A673 (cell line): Measurements from ENCODE around the gene TMEM203. TPM values are rescaled to one million over a fixed set of nuclear protein-coding genes. Genes with fewer than 3 reads are reported as not detected.

Source experiments
- BruUV-seq: library from RNA; stranded (reverse); fragments of 400-500 nt; replicated peaks from 2 replicates; lab custom pipeline; 2021; lab: Mats Ljungman, UMichigan
- CTCF ChIA-PET: fragments of 300-600 bp; sonication (Branson Sonifier 250); formaldehyde crosslinking; loops from one replicate; lab custom pipeline; 2022; ENCODE audit warnings: antibody characterized with exemption; lab: Charles Lee
- POLR2A ChIA-PET: fragments of 300-600 bp; sonication (Branson Sonifier 250); formaldehyde crosslinking; loops from one replicate; lab custom pipeline; 2022; ENCODE audit warnings: antibody characterized with exemption; ENCODE audit not compliant: low non-redundant PET; lab: Charles Lee
- DNase-seq: peaks from one replicate; pipeline ENCODE4 v3.0.0-alpha.2; 2015; ENCODE audit warnings: low spot score
- H3K27ac ChIP-seq: fragments of 200-600 bp; sonication (generic); 2 replicates; pipeline ENCODE4 v1.5.1; 2016; ENCODE audit warnings: mixed run types, low read depth, mild to moderate bottlenecking, mixed read lengths, antibody characterized with exemption, low read length; ENCODE audit not compliant: poor library complexity, severe bottlenecking
- H3K27me3 ChIP-seq: fragments of 200-600 bp; sonication (generic); replicated peaks from 2 replicates; pipeline ENCODE4 v1.6.1; 2017; ENCODE audit warnings: mixed run types, low read depth, mild to moderate bottlenecking, mixed read lengths, antibody characterized with exemption, low read length; ENCODE audit not compliant: insufficient read depth, poor library complexity
- H3K36me3 ChIP-seq: fragments of 200-600 bp; sonication (generic); 2 replicates; pipeline ENCODE4 v1.6.1; 2016; ENCODE audit warnings: mixed run types, mild to moderate bottlenecking, mixed read lengths, antibody characterized with exemption, low read length; ENCODE audit not compliant: insufficient read depth, poor library complexity, severe bottlenecking
- H3K4me1 ChIP-seq: fragments of 200-600 bp; sonication (generic); 2 replicates; pipeline ENCODE4 v1.6.1; 2017; ENCODE audit warnings: mixed run types, mild to moderate bottlenecking, mixed read lengths, antibody characterized with exemption, low read length; ENCODE audit not compliant: insufficient read depth, poor library complexity, severe bottlenecking
- H3K4me3 ChIP-seq: fragments of 200-600 bp; sonication (generic); 2 replicates; pipeline ENCODE4 v1.5.1; 2016; ENCODE audit warnings: low read depth, mixed run types, mild to moderate bottlenecking, mixed read lengths, low read length; ENCODE audit not compliant: poor library complexity, severe bottlenecking
- H3K9me3 ChIP-seq: fragments of 200-600 bp; sonication (generic); 2 replicates; pipeline ENCODE4 v1.6.1; 2016; ENCODE audit warnings: mixed run types, low read depth, mild to moderate bottlenecking, mixed read lengths, antibody characterized with exemption, low read length; ENCODE audit not compliant: poor library complexity, severe bottlenecking
- EZH2 ChIP-seq: fragments of 200-600 bp; sonication (generic); IDR thresholded peaks from 2 replicates; pipeline ENCODE4 v1.6.1; 2017; ENCODE audit warnings: borderline replicate concordance, low read depth, mild to moderate bottlenecking, mixed read lengths, antibody characterized with exemption, low read length; ENCODE audit not compliant: poor library complexity, severe bottlenecking
- intact Hi-C: fragments of 100-400 bp; cut with micrococcal nuclease; formaldehyde crosslinking; loops from one replicate; pipeline ENCODE4 v1.10.0; 2022; ENCODE audit not compliant: unreplicated experiment
- total RNA-seq: library from RNA; stranded (reverse); gene quantifications from 2 replicates; pipeline ENCODE4 v1.2.3, GENCODE V29; 2021
- TF ChIP-seq, protein P1 (sequence below): fragments of 300-800, 200-600 bp; sonication (generic); conservative IDR thresholded peaks from 2 replicates; pipeline ENCODE4 v1.5.1; 2017; ENCODE audit warnings: low read depth, mild to moderate bottlenecking, antibody characterized with exemption, low read length, moderate library complexity, mixed read lengths

The TMEM203 gene
- total RNA-seq, 1 experiment from 2014 or later, result 37.5 TPM

DNA sequence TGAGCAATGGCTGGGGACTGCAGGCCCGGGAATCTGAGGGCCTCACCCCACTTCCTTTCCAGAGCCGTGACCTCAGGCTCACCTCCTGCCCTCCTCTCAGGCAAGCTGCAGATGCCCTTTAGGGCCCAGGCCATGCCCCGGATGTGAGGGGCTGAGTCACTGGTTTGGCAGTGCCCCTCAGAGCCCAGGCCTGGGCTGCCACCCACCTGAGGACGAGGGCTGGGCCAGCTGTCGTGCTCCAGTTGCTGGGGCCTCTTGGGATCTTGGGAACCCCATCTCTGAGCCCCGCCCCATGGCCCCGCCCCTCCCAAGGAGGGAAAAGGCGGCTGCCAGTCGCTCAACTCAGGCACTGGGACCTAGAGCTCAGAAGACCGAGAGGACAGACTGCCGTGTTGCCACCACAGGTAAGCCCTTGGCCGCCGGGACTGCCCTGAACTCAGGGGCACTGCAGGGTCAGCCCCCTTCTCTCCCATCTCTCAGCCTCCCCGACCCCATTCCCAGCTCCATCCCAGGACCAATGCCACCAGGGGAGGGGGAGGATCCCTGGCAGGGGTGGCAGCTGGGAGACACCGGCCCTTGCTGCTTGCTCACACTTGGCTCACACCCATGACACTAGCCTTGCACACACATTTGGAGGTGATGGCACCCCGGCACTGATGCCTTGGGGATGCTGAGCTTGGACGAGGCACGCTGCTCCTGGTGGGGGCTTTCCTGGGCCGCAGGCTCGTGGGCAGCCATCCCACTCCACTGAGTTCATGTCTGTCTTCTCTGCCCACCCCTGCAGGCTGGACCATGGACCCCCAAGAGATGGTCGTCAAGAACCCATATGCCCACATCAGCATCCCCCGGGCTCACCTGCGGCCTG is 19.6 kb upstream of the TMEM203 start, which contains the start of gene CYSRT1:
Gene CYSRT1 (plus strand): TSS at position 345 of the 865 bp plus-strand sequence. CDS start 448 bp downstream, at position 793.
- BruUV-seq, result no TSS peak
- no peaks in the 10 kb centered on the region for H3K27me3 ChIP-seq
- H3K36me3 ChIP-seq, result no peaks in the 10 kb centered on the region
- no peak for TF ChIP-seq EZH2
- TF ChIP-seq, protein P1, sequence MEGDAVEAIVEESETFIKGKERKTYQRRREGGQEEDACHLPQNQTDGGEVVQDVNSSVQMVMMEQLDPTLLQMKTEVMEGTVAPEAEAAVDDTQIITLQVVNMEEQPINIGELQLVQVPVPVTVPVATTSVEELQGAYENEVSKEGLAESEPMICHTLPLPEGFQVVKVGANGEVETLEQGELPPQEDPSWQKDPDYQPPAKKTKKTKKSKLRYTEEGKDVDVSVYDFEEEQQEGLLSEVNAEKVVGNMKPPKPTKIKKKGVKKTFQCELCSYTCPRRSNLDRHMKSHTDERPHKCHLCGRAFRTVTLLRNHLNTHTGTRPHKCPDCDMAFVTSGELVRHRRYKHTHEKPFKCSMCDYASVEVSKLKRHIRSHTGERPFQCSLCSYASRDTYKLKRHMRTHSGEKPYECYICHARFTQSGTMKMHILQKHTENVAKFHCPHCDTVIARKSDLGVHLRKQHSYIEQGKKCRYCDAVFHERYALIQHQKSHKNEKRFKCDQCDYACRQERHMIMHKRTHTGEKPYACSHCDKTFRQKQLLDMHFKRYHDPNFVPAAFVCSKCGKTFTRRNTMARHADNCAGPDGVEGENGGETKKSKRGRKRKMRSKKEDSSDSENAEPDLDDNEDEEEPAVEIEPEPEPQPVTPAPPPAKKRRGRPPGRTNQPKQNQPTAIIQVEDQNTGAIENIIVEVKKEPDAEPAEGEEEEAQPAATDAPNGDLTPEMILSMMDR, result no peak
- peak within 1 kb of the TSS; percentile 72 for H3K4me3 ChIP-seq
- no peak for DNase-seq
- peaks cover 9% of the 10 kb centered on the region for H3K4me1 ChIP-seq
- CTCF ChIA-PET, result interaction anchor here (0.5 to 1.0 kb wide), 3 partner anchors 49 to 207 kb away, joined by 3 to 7 read pairs (median 3); no protein-coding TSS in a partner anchor
- POLR2A ChIA-PET, result no interaction called here
- H3K9me3 ChIP-seq, result no peaks in the 10 kb centered on the region
- intact Hi-C loops, result loop anchor here (5.0 kb wide), 1 partner anchor 433 kb away; the partner anchor contains the start of gene TMEM141
- H3K27ac ChIP-seq, result peak within 1 kb of the TSS; percentile 87

DNA sequence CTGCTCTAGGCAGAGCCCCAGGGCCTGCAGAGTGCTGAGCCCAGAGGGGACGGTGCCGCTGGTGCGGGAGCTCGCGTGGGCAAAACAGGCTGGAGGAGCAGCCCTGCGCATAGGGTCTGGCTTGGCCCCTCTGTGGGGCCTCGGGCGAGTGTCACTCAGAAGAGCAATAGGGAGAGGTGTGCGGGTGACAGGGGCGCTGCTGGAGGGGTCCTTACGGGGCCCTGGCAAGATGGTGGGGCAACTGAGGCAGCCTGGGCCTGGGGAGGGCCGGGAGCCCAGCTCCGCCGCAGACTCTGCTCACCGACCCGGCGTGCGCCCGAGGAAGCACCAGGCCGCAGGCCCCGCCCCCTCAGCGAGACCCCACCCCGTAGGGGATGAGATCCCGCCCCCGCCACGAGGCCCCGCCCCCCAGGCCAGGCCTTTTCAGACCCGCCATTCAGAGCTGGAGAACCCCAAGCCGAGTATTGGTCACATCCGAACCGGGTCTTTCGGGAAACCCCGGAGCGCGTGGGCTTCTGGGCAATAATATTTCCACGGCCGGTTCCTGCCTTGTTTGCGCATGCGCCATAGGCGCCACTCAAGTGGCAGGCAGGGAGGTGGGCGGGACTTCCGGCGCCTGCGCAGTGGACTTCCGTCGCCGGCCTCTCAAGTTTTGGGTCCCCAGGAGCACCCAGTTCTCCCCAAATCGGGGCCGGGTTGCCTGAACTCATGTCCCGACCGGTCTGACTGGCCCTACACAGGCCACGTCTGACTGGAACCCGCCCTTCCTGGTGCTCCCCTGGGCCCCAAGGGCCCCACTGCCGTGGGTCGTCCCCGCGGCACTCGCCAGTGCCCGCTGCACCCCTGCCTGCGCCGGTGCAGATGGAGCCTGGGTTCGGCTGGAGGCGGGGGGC is 17.9 kb upstream of the TMEM203 start:
- Histone ChIP-seq H3K27me3 (no peaks in the 10 kb centered on the region), H3K27ac (peak overlapping the region; percentile 87), H3K9me3 (no peaks in the 10 kb centered on the region), H3K36me3 (no peaks in the 10 kb centered on the region), H3K4me3 (peak overlapping the region; percentile 72), H3K4me1 (peaks cover 9% of the 10 kb centered on the region)
- ChIA-PET CTCF (interaction anchor here (0.6 to 1.7 kb wide), 9 partner anchors 9 to 339 kb away, joined by 3 to 22 read pairs (median 5); no protein-coding TSS in a partner anchor), POLR2A (interaction anchor here (0.6 to 0.7 kb wide), 3 partner anchors 17 to 152 kb away, joined by 3 to 16 read pairs (median 9); no protein-coding TSS in a partner anchor)
- no TSS peak for BruUV-seq
- intact Hi-C loops, result loop anchor here (5.0 kb wide), 1 partner anchor 431 kb away; the partner anchor contains the start of gene TMEM141
- no peak for TF ChIP-seq EZH2
- TF ChIP-seq, protein P1, result no peak
- peak; percentile 99 for DNase-seq
